Stimulated activated CD4-positive, alpha-beta T cell treated with anti-CD3 and anti-CD28 coated beads, Interleukin-1b, Interleukin-23, amount 100 ng/mL, for 1 hour (primary cell): ENCODE measurements around the gene SEZ6.

Source experiments
- DNase-seq, 2 donors: peaks; one replicate each; pipeline ENCODE4 v3.0.0-alpha.2; 2020; ENCODE audit warnings: low read depth in 2 of 2

SEZ6 gene

DNA sequence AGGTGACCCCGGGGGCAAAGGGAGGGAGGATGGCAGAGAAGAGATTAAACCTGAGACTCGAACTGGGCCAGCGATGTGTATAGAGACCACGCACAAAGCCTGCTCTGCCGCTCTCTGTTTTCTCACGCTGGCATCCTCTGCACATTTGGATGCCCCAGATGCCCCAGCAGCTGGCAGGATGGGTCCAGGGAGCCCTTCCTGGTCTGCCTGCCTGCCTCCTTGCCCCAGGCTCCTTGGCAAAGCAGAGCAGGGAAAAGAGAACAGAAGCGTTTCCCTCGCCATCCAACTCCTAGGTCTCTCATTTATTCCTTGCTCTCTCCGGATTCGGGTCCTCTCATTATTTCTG, 31.9 kb upstream of the SEZ6 start:
- no peak for DNase-seq

DNA sequence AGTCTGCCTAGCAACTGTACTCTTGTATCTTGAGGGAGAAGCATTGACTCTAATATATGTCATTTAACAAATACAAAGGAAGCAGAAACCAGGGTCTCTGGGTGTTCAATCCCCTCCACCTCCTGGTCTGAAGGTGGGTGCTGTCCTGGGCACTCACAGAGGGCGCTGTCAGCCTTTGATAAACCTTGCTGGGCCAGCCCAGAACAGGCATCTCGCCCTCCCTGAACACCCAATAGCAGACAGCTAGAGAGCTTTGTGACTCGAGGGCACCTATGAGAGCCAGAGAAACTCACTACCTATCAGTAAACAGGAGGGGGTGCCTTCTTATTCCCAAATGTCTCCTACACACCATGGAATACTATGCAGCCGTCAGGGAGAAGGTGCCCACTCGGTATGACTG, 30.8 kb upstream of the SEZ6 start:
- no peak for DNase-seq

DNA sequence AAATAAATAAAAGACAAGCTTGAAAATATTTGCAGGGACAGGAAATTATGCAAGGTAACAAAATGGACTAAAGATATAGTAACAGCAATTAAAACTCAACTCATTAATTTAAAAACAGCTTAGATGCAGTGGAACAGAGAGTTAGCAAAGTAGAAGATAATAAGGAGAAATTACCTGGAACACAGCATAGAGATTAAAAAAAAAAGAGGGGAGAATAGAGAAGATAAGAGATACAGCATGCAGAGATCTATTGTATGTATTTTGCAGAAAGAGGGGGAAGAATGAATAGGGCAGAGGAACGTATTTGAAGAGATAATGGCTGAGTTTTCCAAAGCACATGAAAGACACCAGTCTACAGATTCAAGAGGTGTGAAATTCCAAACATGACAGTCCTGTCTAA, 28.7 kb upstream of the SEZ6 start:
- DNase-seq = no peak

DNA sequence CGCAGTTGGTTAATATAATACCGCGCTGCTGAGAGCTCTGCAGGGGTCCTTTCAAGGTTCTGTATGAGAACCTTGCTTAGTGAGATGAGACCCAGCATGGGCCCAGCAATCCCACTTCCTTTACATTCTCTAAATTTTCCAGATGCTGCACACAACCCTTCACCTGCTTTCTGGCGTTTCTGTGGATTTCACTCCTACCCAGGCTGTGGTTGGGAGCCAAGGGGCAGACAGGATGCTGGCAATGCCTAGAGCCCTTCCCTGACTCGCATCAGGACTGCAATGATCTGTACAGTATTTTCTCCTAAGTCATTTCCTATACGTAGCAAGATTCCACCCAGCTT, 27.0 kb upstream of the SEZ6 start:
- no peak for DNase-seq

DNA sequence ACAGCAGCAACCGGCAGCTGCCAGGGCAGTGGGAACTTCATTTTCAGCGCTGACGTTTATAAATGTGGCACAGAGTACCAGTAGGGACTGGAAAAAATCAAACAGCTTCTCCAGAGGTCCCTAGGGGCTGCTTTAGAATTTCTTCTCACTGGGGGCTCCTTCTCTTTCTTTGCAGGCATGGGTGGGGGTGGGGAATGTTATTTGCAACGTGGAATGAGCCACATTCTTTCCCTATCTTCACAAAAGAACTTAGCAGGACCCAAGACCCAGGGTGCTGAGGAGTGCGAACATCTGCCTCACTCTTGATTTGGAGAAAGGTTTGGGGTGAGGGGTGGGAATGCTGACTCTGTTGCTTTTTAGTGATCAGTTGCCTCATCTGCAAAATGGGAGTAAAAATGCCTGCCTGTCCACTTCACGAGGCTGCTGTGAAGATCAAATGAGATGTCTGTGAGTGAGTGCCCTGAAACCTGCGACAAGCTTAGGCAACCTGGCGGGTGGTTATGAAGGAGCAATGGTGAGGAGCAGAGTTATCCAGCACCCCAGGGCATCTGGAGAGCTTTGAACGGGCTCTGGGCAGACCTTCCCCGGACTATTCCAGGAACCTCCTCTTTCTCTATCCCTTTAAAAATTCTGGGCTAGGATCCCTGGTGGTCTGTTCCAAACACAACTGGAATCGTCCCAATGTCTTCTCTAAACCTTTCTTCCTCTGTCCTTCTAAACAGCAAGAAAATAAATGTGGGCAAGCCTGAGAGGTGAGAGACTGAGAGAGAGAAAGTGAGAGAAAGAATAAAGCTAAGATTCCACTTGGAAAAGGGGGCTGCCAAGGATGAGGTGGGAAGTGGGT, 26.4 kb upstream of the SEZ6 start:
- DNase-seq = no peak

DNA sequence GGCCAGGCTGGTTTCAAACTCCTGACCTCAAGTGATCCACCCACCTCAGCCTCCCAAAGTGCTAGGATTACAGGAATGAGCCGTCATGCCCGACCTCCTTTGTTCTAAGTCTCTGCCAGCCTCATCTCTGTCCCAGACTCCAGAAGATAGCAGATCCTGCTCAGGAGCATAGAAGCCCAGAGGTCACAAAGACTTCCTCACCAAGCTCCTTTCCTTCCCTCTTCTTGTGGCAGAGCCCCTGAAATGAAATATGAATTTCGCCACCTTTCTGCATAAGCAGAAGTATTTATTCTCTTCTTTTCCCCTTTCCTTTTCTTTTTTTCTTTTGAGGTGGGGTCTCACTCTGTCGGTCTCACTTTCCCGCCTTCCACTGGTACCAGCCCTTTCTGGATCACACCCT, 25.7 kb upstream of the SEZ6 start:
- DNase-seq = no peak

DNA sequence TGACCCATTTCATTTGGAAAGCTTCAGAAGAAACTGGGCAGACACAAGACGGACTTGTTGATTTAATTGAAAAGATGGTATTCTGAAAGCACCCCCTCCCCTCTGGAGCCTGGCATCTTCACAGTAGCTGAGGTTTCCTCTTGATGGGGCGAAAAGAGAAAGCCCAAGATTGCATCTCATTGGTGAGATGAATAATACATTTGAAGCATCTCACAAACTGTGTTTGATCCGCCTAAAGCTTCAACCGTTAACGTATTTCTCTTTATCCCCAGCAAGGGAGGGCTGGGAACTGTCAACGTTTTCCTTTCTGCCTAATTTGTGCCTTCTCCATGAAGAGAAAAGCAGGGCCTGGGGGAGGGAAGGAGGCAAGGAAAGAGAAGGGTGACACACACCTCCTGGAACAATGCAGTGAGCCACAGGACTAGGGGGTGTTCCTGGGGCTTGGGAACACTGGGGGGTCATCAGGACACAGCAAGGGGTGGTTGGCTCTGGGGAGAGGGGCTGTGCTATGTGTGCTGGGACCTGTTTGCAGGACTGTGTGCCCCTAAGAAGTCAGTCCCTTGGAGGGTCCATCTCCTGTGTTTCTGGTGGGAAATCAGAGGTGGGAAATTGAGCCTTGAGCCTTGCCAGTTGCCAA, 18.6 kb upstream of the SEZ6 start:
- no peak for DNase-seq

DNA sequence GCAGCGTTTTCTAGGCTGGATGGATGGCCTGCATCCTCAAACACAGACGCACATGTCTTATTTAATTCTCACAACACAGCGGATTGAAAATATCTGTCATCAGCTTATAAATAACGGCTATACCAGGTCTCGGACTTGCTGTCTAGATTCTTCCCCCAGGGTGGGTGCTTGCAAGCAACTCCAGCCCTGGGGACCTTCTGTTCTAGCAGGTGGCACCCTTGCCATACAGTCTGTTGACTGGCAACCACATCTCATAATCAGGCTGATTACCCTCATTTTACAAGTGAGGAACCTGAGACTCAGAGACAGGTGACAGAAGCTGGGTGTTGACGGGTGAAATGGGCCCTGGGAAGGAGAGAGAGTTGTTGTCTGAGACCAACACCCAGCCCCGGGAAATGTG, 16.2 kb upstream of the SEZ6 start:
- DNase-seq = no peak

DNA sequence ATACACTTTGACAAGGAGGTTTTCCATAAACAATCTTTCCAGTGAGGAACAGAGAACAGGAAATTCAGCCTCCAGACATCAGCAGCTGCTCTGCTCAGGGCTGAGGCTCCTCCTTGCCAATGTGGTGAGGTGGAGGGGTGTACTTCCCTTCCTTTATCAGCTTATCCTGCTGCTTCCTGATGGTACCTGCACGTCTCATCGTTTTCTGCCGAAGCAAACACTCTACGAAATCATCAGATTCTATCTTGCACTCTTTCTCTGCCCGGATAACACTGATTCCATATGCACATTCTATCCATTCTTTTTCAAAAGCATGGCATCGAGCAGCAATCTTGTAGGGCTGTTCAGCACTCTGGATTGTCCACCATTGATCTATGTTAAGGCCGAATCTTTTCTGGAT, 15.4 kb upstream of the SEZ6 start:
- DNase-seq = no peak

DNA sequence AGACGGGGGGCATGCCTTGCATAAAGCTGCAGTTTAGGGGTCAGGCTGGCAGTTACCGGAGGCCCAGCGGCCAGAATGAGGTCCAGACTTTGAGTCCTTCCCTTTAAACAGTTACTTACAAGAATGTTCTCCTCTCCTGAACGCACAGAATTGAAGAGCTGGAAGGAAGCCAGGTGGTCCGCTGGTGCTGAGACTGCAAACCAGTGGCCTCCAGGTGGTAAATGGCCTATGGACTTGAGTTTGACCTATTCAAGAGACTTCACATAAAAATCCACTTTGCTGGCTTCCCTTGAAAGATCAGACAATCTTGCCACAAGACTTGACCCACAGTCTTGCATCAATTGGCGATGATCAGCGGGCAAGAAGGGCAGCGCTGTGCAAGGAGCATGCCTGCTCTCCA, 14.7 kb upstream of the SEZ6 start:
- DNase-seq = no peak

DNA sequence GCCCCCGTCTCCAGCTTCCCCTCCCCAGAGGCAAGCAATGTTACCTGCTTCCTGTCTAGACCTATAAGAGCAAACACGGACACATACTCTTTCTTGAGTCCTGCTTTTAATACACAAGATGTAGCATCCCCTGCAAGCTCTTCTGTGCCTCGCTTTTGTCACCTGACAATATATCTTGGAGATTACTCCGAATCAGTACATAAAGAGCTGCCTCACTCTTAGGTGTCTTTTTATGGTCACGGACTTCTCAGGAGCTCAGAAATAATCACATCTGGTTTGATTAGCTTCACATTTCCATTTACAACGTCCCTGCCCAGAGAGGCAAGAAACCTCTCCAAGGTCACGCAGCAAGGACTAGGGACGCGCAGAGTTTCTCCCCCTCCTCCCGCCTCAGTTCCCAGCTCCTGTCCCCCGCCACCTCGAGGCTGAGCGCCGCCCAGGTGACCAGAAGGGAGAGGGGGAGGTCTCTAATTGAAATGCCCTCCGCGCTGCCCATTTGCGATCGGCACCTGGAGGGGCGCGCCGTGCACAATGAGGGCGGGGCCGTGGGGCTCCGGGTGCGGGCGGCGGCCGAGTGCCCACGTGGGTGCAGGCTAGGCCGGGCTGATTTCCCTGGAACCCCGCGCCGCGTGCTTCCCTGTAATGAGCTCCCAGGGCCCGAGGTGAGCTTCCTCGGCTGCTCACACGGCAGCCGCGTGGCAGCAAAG, 13.8 kb upstream of the SEZ6 start:
- no peak for DNase-seq

DNA sequence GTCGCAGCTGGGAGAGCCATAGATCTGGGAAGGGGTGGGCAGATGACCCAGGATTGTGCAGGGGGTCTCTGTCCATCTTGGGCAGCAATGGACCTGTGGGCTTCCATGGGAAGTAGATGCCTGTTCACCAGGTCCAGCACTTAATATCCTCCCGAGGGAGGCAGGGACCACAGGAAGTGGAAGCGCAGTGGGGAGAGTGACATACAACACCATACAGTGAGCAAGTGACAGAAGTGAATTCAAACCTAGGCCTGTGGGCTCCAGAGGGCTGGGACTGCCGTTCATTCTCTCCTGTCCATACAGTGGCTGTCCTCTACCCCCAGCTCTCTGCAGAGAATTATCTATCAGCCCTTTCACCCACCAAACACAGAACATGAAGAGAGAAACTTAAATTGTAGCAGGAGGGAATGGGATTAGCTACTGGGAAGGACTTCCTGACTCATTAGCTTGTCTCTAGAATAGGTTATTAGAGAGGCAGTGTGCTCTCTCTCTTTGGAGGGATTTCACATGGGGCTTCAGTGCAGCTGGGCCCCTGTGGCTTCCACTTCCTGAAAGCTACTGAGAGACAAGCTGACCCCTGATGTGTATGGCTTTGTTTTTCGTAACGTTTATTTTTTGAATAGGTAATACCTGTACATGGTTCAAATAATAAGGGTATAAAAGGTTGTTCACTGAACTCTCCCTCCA, 13.1 kb upstream of the SEZ6 start:
- DNase-seq = no peak

DNA sequence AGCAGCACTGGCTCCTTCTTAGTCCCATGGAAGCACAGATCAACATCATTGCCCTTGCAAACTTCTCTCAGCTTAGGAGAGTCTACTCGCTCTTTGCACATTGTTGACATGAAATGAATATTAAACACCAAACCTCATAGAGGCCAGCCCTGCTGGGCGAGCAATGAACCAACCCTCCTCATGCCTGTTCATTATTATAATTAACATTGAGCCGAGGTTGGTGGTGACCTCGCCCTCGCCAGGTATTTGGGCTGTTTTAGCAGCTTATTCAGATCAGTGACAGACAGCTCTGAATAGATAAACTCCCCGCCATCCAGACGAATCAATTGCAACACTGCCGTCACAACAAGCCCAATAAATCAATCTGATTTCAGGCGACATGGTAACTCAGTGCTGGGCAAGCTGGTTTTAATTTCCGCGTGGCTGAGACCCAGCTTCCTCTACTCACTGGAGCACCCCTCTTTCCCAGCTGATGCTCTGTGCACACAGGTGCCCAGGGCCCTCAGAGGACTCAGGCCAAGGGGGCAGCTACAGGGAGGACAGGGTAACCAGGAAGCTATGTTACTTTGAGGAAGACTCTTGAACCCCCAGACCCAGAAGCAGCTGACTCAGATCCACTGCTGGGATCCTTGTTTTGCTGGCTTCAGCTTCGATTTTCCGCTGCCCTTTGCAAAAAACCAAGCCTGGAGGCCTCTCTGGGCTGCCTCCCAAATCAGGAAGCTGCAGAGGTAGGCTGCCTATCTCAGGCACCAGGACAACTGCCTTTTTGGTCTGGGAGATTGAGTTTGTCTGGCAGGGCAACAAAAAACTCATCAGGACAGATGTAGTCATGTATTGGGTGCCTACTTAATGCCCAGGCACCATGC, 10.7 kb upstream of the SEZ6 start:
- DNase-seq = no peak

DNA sequence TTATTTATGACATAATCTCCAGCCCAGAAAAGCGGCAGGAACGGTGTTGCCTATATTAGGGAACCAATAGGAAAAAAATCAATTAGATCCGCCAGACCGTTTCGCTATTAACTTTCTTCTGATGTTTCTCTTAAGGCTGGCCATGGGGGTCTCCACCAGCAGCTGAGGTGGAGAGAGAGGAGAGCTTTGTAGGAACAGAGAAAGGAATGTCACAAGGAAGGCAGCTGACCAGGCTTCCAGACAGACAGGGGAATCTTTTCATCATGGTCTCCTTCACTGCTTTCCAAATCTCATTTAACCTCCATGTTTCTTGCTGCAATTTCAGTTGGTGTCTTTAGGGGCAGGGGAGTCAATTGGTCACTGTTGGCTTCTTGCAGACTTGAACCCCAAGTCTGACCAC, 8.9 kb upstream of the SEZ6 start:
- no peak for DNase-seq

DNA sequence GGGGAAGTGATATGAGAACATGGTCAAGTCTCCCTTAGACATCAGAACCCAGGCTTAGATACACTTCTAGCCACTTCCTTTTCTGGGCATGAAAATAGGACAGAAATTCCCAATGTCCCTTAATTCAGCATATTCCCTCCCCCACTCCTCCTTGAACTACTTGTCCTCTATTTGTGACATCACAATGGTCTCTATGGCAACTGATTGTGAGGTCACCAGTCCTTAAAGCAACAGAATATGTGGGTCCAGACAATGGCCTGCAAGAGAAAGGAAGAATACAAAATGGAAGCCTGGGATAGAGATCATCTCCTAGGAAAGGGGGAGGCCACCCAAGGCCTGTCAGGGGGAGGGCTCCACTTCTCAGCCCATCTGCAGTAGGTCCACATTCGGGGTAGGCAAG, 6.7 kb upstream of the SEZ6 start:
- no peak for DNase-seq

DNA sequence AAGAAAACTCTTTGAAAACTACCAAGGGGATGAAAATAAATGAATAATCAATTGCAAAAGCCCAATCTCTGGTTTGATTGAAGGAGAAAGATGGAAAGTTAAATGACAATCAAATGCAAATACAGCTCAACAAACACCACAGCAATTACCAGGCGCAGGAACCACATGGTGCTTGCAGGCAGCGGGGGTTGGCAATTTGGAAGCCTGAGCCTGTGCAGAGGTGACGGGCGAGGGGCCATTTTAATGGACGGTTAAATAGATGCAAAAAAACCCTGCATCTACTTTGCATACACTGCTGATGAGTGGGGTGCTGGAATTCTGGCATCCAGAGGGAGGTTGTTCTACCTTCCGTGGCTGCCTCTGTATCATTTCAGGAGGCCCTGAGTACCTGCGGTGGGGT, 4.8 kb upstream of the SEZ6 start:
- DNase-seq = no peak

DNA sequence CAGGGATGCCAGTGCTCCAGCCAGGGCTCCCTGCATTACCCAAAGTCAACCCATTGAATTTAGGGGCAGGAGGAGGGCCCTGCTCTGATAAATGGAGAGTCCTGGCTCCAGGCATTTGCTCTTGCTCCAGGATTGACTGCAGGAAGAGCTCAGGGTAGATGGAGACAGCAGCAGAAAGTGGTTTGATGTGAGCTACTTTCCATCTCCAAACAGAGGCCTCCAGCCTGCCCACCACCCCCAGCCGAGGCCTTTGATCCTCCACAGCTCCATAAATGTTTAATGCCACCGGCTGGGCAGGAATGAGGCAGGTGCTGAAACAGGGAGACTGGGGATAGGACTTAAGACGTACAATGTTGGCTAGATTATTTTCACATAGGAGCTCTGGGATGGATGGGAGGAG, 4.3 kb upstream of the SEZ6 start:
- no peak for DNase-seq

DNA sequence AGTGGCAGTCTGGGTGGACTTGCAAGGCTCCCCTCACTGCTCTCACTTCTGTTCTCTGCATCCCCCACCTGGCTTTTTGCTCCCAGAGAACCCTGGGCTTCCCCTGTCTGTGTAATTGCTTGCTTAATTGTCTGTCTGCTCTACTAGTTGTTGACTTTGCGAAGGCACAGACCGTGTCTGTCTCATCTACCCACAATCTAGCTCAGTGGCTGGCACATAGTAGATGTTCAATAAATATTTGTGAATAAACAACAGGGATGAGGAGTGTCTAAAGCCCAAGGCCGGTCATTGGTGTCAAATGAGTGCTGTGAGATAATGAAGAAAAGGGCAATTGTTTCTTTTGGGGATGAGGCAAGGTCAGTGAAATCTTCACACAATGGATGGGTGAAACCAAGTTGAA, 2.8 kb upstream of the SEZ6 start:
- DNase-seq = no peak

DNA sequence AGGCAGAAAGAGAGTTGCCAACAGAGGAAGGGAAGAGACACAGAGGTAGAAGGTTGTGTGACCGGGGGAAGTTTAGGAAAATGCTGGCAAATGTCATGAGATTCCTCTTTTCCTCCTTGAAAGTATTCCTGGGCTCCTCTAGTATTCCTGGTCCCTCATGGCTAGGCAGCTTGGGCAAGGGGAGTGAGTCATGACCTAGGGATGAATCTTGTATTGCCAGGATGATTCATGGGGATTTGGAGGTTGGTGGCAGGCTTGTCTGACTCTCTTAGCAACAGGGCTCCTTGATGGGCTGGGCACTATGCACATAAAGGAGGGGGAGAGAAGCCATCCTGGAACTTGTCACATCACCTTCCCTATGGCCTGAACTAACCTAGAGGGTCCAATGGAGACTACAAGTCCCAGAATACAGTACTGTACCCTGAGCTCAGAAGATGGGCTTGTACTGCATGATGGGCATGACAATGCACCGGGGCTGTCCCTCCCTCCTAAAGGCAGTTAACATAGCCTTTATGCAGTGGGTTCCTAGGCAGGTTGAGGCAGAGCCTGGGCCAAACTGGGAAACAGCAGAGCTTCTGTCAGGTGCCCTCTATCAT, 2.1 kb upstream of the SEZ6 start:
- DNase-seq = no peak

DNA sequence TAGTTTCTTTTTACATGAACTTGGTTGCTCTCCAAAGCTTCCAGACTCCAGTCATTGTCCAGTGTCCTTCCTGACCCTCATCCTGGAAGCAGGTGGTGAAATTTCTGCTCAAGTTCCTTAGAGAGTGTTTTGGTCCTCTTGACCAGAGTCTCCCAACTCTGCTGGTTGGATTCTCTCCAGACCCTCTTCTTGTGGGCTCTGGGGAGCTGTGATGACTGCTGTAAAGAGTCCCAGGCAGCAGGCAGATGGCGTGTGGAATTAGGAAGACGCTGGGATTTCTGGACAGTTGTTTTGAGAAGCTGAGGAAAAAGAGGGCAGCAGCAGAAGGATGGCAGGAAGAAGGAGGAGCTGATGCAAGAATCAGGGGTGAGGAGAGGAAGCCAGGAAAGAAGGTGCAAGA, 1.6 kb upstream of the SEZ6 start:
- DNase-seq = no peak

DNA sequence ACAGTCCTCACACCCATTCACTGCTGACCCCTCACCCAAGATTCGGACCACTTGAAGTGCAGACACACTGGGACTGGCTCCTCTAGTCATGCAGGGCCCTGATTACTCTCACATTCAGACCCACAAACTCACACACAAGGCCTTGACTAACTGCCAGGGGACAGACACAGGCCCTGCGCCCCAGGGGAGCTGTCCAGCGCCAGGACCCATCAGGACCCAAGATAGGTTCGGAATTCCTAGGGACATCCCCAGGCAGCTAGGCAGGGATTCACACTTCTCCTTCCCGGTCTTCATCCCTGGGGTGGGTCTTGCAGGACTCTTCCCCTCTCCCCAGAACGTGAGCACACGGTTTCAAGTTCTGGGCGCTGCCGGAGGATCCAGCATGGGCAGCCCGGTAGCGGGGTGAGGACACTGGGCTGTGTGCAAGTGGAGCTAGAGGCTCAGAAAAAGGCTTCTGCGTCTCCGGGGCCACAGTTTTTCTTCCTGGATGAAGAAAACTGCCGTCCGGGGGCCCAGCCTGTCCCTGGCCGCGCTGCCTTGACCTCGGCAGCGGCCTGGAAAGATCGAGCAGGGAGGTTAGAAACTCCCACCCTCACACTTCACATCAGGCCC, 1.6 kb downstream of the SEZ6 start:
- DNase-seq = no peak
